HG03575 (cell line): Measurements from ENCODE around the gene SLC38A6.

Experiments
- ATAC-seq: cut with Tn5 transposase; IDR thresholded peaks from one replicate; pipeline ENCODE4 v1.9.1; 2021; ENCODE audit not compliant: unreplicated experiment, insufficient number of reproducible peaks, low FRiP score; ENCODE audit errors: extremely low read depth

Gene SLC38A6

DNA sequence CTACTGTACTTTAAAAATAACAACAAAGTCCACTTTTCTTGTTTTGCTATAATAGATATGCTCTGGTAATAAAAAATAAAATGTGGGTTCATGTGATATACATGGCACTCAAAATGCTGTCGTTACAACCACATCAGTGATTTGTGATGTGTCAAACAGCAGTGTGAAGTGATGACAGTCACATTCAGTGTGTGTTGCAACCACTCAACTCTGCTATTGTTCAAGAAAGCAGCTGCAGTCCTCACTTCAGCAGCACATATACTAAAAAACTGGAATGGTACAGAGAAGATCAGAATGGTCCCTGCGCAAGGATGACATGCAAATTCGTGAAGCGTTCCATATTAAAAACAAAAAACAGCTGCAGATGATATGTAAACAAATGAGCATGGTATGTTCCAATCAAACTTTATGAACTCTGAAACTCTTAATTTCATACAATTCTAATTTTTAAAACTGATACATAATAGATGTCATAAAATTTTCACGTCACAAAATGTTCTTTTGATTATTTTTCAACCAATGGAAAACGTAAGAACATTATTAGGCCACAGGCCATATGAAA, 6.9 kb upstream of the SLC38A6 start:
- no peak for ATAC-seq

- ATAC-seq, result no peak
Observed at GRCh38 chr14:60975551-60975950, 5.5 kb upstream of the SLC38A6 start.

DNA sequence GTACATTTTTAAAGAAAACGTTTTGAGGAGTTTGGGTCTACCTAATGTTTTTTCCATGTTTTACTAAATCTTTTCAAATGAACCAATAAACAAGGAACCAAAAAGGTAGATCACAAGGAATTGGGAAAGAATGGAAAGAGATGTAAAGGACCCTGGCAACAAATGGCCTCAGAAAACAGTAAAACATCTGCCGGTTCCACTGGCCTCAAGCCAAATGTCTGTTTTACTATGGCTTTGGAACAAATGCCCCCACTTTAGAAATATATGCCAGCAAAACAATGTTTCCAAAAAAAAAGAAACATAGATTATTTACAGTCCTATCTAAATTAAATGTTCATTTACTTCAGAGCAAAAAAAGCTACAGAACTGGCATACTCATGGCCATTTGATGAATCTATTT, 3.2 kb upstream of the SLC38A6 start:
- no peak for ATAC-seq

GRCh38 chr14:60981633-60982455, 799 bp downstream of the SLC38A6 start:
- ATAC-seq, result no peak

DNA sequence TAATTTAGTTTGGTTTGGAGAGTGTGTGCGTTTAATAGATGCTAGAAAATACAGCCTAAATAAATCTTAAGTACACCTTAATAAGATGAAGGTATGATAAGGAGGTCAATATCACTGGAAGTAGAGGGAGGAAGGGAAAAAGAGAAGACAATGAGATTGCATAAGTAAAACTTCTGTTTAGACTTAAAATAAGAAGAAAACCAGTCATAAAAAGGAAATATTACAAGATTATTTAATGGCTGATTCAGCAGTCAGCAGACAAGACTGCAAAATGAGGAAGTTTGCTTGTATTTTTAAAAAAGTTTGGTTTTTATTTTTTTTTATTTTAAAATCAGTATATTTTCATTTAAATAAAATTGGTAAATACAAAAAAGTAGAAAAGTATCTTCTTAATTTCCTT, 3.2 kb downstream of the SLC38A6 start:
- no peak for ATAC-seq

- no peak for ATAC-seq
Observed at GRCh38 chr14:60986500-60986899, 5.5 kb downstream of the SLC38A6 start.

- ATAC-seq, result no peak
Observed at GRCh38 chr14:60989599-60989998, 8.6 kb downstream of the SLC38A6 start.

GRCh38 chr14:60998617-60999016, 17.6 kb downstream of the SLC38A6 start:
- ATAC-seq, result no peak

DNA sequence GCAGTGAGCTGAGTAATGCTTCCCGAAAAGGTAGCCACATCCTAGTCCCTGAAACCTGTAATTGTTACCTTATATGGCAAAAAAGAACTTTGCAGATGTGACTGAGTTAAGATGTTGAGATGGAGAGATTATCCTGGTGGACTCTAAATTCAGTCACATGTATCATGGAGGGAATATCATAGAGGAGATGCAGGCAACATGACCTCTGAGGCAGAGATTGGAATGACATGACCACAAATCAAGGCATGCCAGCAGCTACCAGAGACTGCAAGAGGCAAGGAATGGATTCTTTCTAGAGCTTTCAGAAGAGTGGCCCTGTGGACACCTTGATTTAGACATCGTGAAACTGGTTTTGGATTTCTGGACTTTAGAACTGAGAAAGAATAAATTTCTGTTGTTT, 18.5 kb downstream of the SLC38A6 start:
- no peak for ATAC-seq

- no peak for ATAC-seq
Observed at GRCh38 chr14:61003571-61003970, 22.5 kb downstream of the SLC38A6 start.

GRCh38 chr14:61019537-61019936, 38.5 kb downstream of the SLC38A6 start:
- no peak for ATAC-seq

DNA sequence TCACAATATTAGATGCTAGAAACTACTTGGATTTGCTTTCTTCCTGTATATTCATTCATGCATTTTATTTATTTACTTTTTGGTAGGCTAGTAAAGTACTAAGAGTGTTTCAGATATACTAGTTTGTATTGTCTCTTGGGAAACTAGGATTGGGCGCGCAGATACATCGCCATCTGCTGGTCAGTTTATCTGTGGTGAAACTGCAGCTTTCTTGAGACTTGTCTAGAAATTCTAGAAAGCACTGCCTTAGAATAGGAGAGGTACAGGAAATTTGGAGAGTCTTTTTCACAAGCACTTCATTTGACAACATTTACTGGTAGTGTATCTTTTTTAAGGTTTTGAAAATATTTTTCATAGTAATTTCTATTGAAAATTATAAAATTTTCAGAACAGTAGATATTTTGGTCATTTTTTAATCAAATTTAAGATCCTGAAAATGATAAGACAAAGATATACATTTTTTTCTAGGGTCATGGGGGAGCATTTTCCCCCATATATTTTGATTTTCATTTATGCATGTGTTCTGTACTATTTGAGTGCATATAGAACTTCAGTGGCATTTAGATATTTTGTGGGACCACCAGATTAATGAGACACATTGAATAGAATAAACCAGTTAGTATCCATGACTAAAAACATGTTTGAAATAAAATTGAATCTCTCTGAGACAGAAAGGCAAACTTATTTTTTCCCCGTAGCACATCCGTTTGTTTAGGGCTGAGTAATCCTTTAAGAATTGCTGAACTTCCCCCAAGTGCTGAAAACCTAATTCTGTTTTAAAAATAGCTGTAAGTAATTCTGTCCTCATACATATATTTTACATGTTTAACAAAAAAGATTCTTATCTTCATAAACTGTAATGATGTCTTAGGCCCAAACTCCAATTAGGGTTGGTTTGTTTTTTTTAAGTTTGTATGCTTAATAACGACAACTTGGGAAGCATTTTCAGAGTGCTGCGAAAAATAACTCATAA, 44.5 kb downstream of the SLC38A6 start:
- ATAC-seq, result no peak

GRCh38 chr14:61026526-61026925, 45.5 kb downstream of the SLC38A6 start:
- ATAC-seq, result no peak

DNA sequence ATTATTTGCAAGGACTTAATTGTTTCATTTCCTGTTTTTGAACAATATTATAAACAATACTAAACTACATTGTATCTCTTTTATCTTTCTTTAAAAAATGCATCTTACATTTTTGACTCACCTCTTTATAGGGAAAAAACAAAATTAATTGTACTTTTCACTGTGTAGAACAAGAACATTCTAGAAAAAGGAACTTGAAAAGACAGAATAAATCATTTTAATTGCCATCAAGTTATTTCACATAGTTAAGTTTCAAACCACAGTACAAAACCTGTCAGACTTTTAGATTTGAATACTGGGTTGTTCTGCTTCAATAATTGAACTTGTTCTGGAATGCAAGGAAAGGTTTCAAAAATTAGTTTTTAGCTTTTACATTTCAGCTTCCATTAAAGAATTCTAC, 50.0 kb downstream of the SLC38A6 start:
- no peak for ATAC-seq

GRCh38 chr14:61033054-61033453, 52.0 kb downstream of the SLC38A6 start:
- ATAC-seq, result no peak

DNA sequence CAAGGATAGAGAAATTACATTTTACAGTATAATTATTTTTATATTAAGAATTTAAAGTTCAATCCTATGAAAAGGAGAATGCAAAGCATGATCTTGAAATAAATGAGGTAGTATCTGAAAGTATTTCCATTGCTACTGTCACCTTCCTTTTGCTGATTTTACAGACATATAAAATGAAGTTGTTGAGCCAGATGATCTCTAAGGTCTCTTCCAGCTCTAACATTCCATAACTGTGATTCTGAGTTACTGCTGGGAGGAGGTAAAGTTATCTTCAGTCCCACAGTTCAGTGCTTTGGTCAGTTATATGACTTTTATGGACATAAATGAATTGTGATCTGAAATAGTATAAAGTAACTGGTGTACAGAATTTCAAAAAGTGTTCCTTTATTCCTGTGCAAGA, 52.8 kb downstream of the SLC38A6 start:
- no peak for ATAC-seq

DNA sequence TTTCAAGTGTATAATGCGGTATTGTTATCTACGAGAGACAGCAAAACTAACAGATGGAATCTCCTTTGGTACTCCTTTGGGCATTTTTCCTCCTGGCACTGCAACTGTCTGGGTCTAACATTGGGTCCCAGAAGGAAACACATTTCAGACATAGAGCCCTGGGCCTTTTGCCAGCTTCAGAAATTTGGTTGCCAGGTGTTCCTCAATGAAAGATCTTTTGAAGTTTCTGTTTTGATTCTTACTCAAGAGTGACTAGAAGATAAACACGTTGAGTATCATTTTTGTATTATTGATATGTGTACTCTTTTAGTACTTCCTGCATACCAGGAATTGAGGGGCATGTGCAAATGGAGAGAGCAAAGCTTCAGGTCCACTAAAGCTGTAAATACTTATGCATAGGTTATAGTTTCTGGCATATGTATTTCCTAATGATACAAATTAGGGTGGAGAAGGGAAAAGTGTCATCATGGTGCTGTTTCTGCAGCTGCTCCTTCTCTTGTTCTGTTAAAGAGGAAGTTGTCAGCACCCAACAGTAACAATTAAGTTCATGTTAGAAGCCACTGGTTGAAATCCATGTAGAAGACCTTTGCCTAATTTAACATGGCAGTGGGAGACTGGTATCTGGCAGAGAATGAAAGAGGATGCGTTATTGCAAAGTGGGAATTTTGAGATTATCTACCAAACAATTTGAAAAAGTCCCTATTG, 53.5 kb downstream of the SLC38A6 start:
- peak; percentile 67 for ATAC-seq

- ATAC-seq, result no peak
Observed at GRCh38 chr14:61037215-61037614, 56.2 kb downstream of the SLC38A6 start.

GRCh38 chr14:61041704-61042103, 60.7 kb downstream of the SLC38A6 start:
- ATAC-seq, result no peak
